ENCODE results near the gene WDR7. TPM values are rescaled to one million over a fixed set of nuclear protein-coding genes. Genes with fewer than 3 reads are reported as not detected.

The WDR7 gene
- total and polyA plus RNA-seq, 4 experiments from 2014 or later = 22.3 to 50.8 (median 36.2) TPM

DNA sequence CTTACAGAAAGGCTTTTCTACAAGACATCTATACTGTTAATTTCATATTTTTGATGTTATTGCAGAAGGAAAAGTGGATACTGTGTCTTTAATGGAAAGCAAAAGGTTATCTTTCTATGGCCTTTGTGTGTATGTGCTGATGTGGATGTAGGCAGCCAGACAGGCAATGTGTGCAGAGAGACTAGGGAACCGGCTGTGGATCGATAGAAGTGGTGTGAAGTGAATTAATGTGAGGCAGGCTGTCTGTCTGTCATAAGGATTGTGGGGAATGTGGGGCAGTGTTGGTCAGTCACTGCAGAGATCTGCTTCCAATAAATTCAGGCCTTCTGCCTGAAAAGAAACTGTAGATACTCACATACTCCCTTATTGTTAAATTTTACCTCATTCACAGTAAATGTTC is 156.7 kb downstream of the WDR7 start:
- Mint-ChIP-seq H3K27me3 (no peaks in the 10 kb centered on the region), H3K36me3 (peaks cover 26 to 28% of the 10 kb centered on the region in 2 donors), H3K4me3 (no peak overlapping the region), H3K9me3 (no peaks in the 10 kb centered on the region), H3K27ac (no peak overlapping the region), H3K4me1 (peaks cover 0 to 5% (median 0%) of the 10 kb centered on the region in 4 donors)
- Histone ChIP-seq H3K27ac (ENCODE audit: low read depth, low read length) (no peak overlapping the region), H3K36me3 (ENCODE audit: insufficient read depth, low read length) (no peaks in the 10 kb centered on the region), H3K4me1 (ENCODE audit: insufficient read depth, low read length) (no peaks in the 10 kb centered on the region), H3K27me3 (ENCODE audit: insufficient read depth, low read length) (no peaks in the 10 kb centered on the region), H3K9me3 (ENCODE audit: control insufficient read depth in 1 of 2, low read length in 2 of 2) (no peaks in the 10 kb centered on the region), H3K4me3 (ENCODE audit: low read length in 2 of 2) (no peak overlapping the region)
- ChIA-PET POLR2A (ENCODE audit: partially characterized antibody) (no interaction called here), CTCF (ENCODE audit: partially characterized antibody) (no interaction called here)
- no peak for DNase-seq
- intact Hi-C loops (cut with micrococcal nuclease) = no loop called here

DNA sequence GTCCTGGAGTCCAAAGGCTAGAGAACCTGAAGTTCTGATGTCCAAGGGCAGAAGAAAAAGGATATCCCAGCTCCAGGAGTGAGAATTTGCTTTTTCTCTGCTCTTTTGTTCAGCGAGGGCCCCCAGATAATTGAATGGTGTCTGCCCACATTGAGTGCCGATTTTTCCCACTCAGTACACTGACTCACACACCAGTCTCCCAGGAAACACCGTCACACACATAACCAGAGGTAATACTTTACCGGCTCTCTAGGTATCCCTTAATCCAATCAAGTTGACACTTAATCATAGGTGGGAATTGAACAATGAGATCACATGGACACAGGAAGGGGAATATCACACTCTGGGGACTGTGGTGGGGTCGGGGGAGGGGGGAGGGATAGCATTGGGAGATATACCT is 161.5 kb downstream of the WDR7 start:
- H3K27ac ChIP-seq (ENCODE audit: low read depth, low read length) = no peak overlapping the region
- ChIA-PET POLR2A (ENCODE audit: partially characterized antibody) (no interaction called here), CTCF (ENCODE audit: partially characterized antibody) (no interaction called here)
- no peak overlapping the region for H3K27ac Mint-ChIP-seq
- no peak overlapping the region for H3K4me3 ChIP-seq (ENCODE audit: low read length in 2 of 2)
- peaks cover 0 to 3% (median under 1%) of the 10 kb centered on the region in 4 donors for H3K4me1 Mint-ChIP-seq
- H3K9me3 Mint-ChIP-seq = no peaks in the 10 kb centered on the region
- H3K27me3 Mint-ChIP-seq = no peaks in the 10 kb centered on the region
- no peaks in the 10 kb centered on the region for H3K4me1 ChIP-seq (ENCODE audit: insufficient read depth, low read length)
- intact Hi-C loops (cut with micrococcal nuclease) = no loop called here
- DNase-seq = no peak
- no peaks in the 10 kb centered on the region for H3K9me3 ChIP-seq (ENCODE audit: control insufficient read depth in 1 of 2, low read length in 2 of 2)
- H3K36me3 ChIP-seq (ENCODE audit: insufficient read depth, low read length) = no peaks in the 10 kb centered on the region
- no peaks in the 10 kb centered on the region for H3K27me3 ChIP-seq (ENCODE audit: insufficient read depth, low read length)
- peaks cover 14 to 16% of the 10 kb centered on the region in 2 donors for H3K36me3 Mint-ChIP-seq
- no peak overlapping the region for H3K4me3 Mint-ChIP-seq

- H3K4me3 ChIP-seq (ENCODE audit: low read length in 2 of 2) = no peak overlapping the region
- Mint-ChIP-seq H3K27me3 (no peaks in the 10 kb centered on the region), H3K27ac (no peak overlapping the region), H3K9me3 (no peaks in the 10 kb centered on the region), H3K36me3 (peaks cover 17 to 20% of the 10 kb centered on the region in 2 donors), H3K4me3 (no peak overlapping the region), H3K4me1 (peaks cover 0 to 1% (median under 1%) of the 10 kb centered on the region in 4 donors)
- no peaks in the 10 kb centered on the region for H3K27me3 ChIP-seq (ENCODE audit: insufficient read depth, low read length)
- ChIA-PET POLR2A (ENCODE audit: partially characterized antibody) (no interaction called here), CTCF (ENCODE audit: partially characterized antibody) (interaction anchor here (1.8 kb wide), 1 partner anchor 10 kb away, joined by 4 read pairs; no protein-coding TSS in a partner anchor)
- H3K27ac ChIP-seq (ENCODE audit: low read depth, low read length) = no peak overlapping the region
- H3K36me3 ChIP-seq (ENCODE audit: insufficient read depth, low read length) = no peaks in the 10 kb centered on the region
- H3K9me3 ChIP-seq (ENCODE audit: control insufficient read depth in 1 of 2, low read length in 2 of 2) = no peaks in the 10 kb centered on the region
- DNase-seq = no peak
- intact Hi-C loops (cut with micrococcal nuclease) = no loop called here
- H3K4me1 ChIP-seq (ENCODE audit: insufficient read depth, low read length) = no peaks in the 10 kb centered on the region
Measured at GRCh38 chr18:56815926-56816325, 164.8 kb downstream of the WDR7 start.

- Histone ChIP-seq H3K36me3 (ENCODE audit: insufficient read depth, low read length) (no peaks in the 10 kb centered on the region), H3K27ac (ENCODE audit: low read depth, low read length) (no peak overlapping the region), H3K4me1 (ENCODE audit: insufficient read depth, low read length) (peaks cover 12% of the 10 kb centered on the region), H3K9me3 (ENCODE audit: control insufficient read depth in 1 of 2, low read length in 2 of 2) (no peaks in the 10 kb centered on the region), H3K27me3 (ENCODE audit: insufficient read depth, low read length) (no peaks in the 10 kb centered on the region), H3K4me3 (ENCODE audit: low read length in 2 of 2) (no peak overlapping the region)
- Mint-ChIP-seq H3K36me3 (peaks cover 20 to 48% of the 10 kb centered on the region in 2 donors), H3K27me3 (no peaks in the 10 kb centered on the region), H3K4me3 (no peak overlapping the region), H3K9me3 (peaks cover 0 to 3% (median 0%) of the 10 kb centered on the region in 8 donors), H3K27ac (no peak overlapping the region), H3K4me1 (peaks cover 7 to 18% (median 12%) of the 10 kb centered on the region in 4 donors)
- DNase-seq = no peak
- POLR2A ChIA-PET (ENCODE audit: partially characterized antibody) = no interaction called here
- CTCF ChIA-PET (ENCODE audit: partially characterized antibody) = no interaction called here
- intact Hi-C loops (cut with micrococcal nuclease) = no loop called here
Measured at GRCh38 chr18:56823986-56824565, 172.9 kb downstream of the WDR7 start.

- Mint-ChIP-seq H3K9me3 (peaks cover 0 to 3% (median 0%) of the 10 kb centered on the region in 8 donors), H3K4me1 (peaks cover 7 to 18% (median 14%) of the 10 kb centered on the region in 4 donors), H3K27ac (no peak overlapping the region), H3K36me3 (peaks cover 26 to 59% of the 10 kb centered on the region in 2 donors), H3K4me3 (no peak overlapping the region), H3K27me3 (no peaks in the 10 kb centered on the region)
- Histone ChIP-seq H3K4me1 (ENCODE audit: insufficient read depth, low read length) (peaks cover 12% of the 10 kb centered on the region), H3K36me3 (ENCODE audit: insufficient read depth, low read length) (no peaks in the 10 kb centered on the region), H3K27me3 (ENCODE audit: insufficient read depth, low read length) (no peaks in the 10 kb centered on the region), H3K4me3 (ENCODE audit: low read length in 2 of 2) (no peak overlapping the region), H3K9me3 (ENCODE audit: control insufficient read depth in 1 of 2, low read length in 2 of 2) (no peaks in the 10 kb centered on the region), H3K27ac (ENCODE audit: low read depth, low read length) (no peak overlapping the region)
- intact Hi-C loops (cut with micrococcal nuclease) = no loop called here
- ChIA-PET POLR2A (ENCODE audit: partially characterized antibody) (no interaction called here), CTCF (ENCODE audit: partially characterized antibody) (interaction anchor here (1.6 kb wide), 1 partner anchor 10 kb away, joined by 4 read pairs; no protein-coding TSS in a partner anchor)
- no peak for DNase-seq
Measured at GRCh38 chr18:56825321-56825720, 174.2 kb downstream of the WDR7 start.

- CTCF ChIA-PET (ENCODE audit: partially characterized antibody) = interaction anchor here (1.6 kb wide), 1 partner anchor 10 kb away, joined by 4 read pairs; no protein-coding TSS in a partner anchor
- H3K27ac Mint-ChIP-seq = no peak overlapping the region
Measured at GRCh38 chr18:56825878-56826277, 174.7 kb downstream of the WDR7 start.

DNA sequence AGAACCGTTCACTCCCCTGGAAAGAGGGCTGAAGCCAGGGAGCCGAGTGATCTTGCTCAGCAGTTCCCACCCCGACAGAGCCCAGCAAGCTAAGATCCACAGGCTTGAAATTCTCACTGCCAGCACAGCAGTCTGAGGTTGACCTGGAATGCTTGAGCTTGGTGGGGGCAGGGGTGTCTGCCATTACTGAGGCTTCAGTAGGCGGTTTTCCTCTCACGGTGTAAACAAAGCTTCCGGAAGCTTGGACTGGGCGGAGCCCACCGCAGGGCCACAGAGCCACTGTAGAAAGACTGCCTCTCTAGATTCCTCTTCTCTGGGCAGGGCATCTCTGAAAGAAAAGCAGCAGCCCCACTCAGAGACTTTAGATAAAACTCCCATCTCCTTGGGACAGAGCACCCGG is 180.8 kb downstream of the WDR7 start:
- Histone ChIP-seq H3K9me3 (ENCODE audit: control insufficient read depth in 1 of 2, low read length in 2 of 2) (no peaks in the 10 kb centered on the region), H3K27ac (ENCODE audit: low read depth, low read length) (no peak overlapping the region), H3K4me3 (ENCODE audit: low read length in 2 of 2) (no peak overlapping the region), H3K27me3 (ENCODE audit: insufficient read depth, low read length) (no peaks in the 10 kb centered on the region), H3K36me3 (ENCODE audit: insufficient read depth, low read length) (no peaks in the 10 kb centered on the region), H3K4me1 (ENCODE audit: insufficient read depth, low read length) (no peaks in the 10 kb centered on the region)
- intact Hi-C loops (cut with micrococcal nuclease) = no loop called here
- Mint-ChIP-seq H3K36me3 (peaks cover 24 to 38% of the 10 kb centered on the region in 2 donors), H3K27ac (no peak overlapping the region), H3K4me1 (peaks cover 0 to 5% (median 0%) of the 10 kb centered on the region in 4 donors), H3K9me3 (peaks cover 0 to 3% (median 0%) of the 10 kb centered on the region in 8 donors), H3K27me3 (no peaks in the 10 kb centered on the region), H3K4me3 (no peak overlapping the region)
- POLR2A ChIA-PET (ENCODE audit: partially characterized antibody) = no interaction called here
- no peak for DNase-seq
- CTCF ChIA-PET (ENCODE audit: partially characterized antibody) = no interaction called here

More at GRCh38 chr18:56825878-56826277, 174.7 kb downstream of the WDR7 start:
- peaks cover 0 to 3% (median 0%) of the 10 kb centered on the region in 8 donors for H3K9me3 Mint-ChIP-seq
- no peak overlapping the region for H3K4me3 Mint-ChIP-seq
- Histone ChIP-seq H3K27ac (ENCODE audit: low read depth, low read length) (no peak overlapping the region), H3K27me3 (ENCODE audit: insufficient read depth, low read length) (no peaks in the 10 kb centered on the region), H3K36me3 (ENCODE audit: insufficient read depth, low read length) (no peaks in the 10 kb centered on the region), H3K9me3 (ENCODE audit: control insufficient read depth in 1 of 2, low read length in 2 of 2) (no peaks in the 10 kb centered on the region), H3K4me1 (ENCODE audit: insufficient read depth, low read length) (peaks cover 12% of the 10 kb centered on the region), H3K4me3 (ENCODE audit: low read length in 2 of 2) (no peak overlapping the region)
- POLR2A ChIA-PET (ENCODE audit: partially characterized antibody) = no interaction called here
- H3K4me1 Mint-ChIP-seq = peaks cover 7 to 18% (median 14%) of the 10 kb centered on the region in 4 donors
- H3K27me3 Mint-ChIP-seq = no peaks in the 10 kb centered on the region
- intact Hi-C loops (cut with micrococcal nuclease) = no loop called here
- H3K36me3 Mint-ChIP-seq = peaks cover 27 to 55% of the 10 kb centered on the region in 2 donors
- no peak for DNase-seq
